Measurements from ENCODE around the gene CCL28.

Gene CCL28

DNA sequence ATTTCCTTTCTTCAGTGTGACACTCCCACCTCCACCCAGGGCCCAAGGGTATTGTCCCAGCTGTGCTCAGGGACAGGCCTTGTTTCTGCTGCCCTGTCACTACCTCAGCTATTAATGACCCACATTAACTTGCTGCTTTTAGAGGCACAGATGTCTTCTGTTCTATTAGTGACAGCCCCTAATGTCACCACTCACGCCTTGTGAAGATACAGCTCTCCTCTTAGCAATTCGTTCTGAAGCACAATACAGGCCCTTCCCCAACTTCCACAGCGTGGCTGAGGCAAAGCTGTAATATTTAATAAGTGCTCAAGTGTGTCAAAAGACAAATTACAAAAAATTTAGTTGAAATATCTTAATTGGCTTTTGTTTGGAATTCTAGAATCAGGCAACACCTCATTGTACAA is 54.3 kb downstream of the CCL28 start:
- no peak for DNase-seq (ENCODE audit: low read depth in 2 of 2)

DNA sequence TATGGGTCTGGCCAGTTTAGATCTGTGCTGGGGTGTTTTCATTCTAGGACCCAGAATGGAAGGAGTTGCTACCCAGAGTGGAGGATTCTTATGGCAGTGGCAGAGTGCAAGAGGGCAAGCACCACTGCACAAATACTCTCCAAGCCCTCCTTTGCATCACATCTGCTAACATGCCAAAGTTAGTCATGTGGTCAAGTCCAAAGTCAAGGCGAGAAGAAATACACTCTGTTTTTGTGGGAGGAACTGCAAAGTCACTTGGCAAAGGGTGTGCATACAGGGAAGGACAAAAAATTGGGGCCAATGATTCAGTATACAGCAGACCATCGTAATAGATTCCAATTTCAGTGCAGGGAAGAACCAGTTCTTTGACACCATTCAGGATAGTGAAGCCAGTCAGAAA is 55.1 kb downstream of the CCL28 start:
- no peak for DNase-seq (ENCODE audit: low read depth in 2 of 2)

DNA sequence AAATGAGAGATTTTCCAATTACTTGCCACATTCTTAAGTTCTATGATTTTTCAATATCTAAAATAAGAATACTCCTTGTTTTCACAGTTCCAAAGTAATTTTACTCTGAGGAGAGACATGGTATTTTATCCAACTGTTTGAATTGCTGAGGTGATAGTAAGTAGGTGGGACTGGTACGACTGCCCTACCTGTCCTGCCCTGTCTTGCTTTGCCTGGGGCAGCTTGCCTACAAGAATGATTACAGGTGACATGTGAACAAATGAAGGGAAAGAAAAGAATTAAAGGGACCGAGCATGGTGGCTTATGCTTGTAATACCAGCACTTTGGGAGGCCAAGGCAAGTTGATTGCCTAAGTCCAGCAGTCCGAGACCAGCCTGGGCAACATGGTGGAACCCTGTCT is 57.4 kb downstream of the CCL28 start:
- DNase-seq (ENCODE audit: low read depth in 2 of 2): no peak

DNA sequence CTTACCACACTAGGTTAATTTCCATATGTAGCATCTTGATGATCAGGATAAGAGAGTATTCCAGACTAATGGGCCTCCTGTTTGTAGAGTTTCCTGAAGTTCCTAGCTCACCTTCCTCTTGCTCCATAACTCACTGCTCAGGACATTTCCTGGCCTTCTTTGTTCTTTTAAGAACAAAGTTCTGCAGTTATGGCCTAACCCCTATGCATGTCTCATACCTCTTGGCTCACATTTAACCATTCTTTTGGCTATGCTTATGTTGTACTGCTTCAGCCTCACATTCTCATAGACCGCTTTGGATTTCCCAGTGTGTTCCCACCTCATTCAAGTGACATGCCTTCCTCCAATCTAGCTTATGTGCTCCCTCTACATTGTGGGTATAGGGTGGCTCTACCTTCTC is 58.5 kb downstream of the CCL28 start:
- DNase-seq (ENCODE audit: low read depth in 2 of 2): no peak

DNA sequence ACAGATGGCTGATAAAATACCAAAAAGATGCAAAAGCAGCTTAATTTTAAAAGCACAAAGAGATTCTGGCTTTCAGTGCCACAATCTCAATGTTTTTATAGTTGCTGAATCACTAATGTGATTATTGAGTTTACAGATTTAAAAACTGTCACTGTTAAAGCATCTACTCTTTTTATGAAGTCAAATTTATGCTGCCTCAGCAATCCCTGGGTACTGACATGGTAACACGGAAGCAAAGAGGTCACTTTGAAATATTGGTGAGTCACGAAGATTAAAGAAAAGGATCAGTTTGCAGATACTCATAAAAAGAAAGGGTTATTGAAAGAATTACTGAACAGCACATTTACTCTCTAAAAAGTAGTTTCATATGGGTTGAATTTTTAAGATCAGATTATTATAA is 59.3 kb downstream of the CCL28 start:
- DNase-seq (ENCODE audit: low read depth in 2 of 2): no peak

DNA sequence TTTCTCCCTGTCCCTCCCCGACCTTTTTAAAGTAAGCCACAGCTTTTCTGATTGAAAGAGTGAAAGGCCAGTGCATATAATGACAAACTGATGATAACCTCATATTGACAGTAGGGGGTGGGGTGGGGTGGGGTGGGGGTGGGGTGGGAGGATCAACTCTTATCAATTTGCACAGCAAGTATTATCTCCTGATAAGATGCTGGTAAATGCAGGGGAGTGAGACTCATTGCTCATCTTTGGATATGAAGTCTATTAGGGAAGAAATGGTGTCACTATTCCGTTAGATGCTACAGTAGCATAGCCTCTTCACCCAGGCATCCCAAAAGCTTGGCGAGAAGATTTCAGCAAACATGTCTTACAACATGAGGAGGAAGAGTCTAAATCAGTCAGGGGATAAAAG is 60.1 kb downstream of the CCL28 start:
- no peak for DNase-seq (ENCODE audit: low read depth in 2 of 2)

DNA sequence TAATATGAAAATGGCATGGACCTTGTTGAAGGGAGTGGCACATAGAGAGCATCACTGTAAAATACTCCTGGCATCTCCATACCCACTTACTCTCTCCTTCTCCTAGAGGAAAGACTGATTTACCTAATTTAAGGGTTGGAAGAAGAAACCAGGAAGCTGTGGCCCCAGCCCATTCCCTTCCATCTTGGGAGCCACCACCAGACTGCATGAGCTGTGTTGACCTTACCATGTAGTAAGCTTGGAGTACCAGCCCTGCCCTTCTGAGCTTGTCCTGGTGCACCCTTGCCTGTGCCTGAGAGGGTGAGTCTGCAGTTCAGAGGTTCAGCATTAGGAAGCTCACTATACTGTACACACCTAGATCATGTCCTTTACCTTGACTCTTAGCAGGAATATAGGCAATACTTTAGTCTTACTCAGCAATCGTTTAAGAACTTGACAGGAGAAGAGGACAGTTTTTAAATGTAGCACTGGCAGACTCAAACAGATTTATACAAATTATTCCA is 63.3 kb downstream of the CCL28 start:
- no peak for DNase-seq (ENCODE audit: low read depth in 2 of 2)

DNA sequence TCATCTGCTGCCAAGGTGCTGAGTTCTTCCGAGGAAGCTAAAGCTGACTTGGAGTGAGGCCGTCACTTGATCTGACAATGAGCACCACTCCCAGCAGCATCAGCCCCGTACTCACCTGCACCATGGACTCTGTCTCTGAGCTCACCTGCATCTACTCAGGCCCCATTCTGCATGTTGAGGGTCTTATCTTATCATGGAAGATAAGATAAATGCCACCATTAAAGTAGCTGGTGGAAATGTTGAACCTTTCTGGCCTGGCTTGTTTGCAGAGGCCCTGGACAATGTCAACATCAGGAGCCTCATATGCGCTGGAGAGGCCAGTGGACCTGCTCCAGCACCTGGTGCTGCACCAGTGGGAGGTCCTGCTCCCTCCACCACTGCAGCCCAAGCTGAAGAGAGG is 64.0 kb downstream of the CCL28 start:
- DNase-seq (ENCODE audit: low read depth in 2 of 2): no peak

DNA sequence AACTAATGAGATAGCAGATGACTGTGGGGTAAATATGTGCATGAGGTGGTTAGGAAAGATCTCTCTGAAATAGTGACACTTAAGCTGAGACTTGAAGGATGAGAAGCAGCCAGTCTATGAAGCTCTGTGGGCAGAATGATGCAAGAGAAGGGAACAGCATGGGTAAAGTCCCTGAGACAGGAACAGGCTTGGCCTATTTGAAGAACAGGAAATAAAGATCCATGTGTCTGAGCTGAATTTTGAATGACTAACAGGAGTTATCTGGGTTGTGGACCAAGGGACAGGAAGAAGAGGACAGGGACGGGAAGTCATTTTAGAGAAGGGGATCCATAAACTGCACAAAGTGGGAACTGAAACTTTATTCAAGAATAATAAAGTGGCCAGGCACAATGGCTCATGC is 73.3 kb downstream of the CCL28 start:
- no peak for DNase-seq (ENCODE audit: low read depth in 2 of 2)

DNA sequence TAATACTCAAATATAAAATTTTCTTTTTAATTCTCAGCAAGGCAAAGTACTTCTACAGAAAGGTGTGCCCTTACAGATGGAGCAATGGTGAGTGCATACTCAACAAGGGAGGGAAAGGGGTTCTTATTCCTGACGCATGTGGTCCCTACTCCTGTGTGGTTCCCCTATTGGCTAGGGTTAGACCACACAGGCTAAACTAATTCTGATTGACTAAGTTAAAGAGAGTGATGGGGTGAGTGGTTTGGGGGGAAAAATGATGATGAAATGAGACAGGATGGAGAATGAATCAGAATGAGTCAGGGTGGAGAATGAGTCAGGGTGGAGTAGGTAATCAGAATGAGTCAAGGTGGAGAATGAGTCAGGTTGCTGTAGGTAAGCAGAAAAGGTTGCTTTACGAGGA is 76.0 kb downstream of the CCL28 start:
- no peak for DNase-seq (ENCODE audit: low read depth in 2 of 2)

DNA sequence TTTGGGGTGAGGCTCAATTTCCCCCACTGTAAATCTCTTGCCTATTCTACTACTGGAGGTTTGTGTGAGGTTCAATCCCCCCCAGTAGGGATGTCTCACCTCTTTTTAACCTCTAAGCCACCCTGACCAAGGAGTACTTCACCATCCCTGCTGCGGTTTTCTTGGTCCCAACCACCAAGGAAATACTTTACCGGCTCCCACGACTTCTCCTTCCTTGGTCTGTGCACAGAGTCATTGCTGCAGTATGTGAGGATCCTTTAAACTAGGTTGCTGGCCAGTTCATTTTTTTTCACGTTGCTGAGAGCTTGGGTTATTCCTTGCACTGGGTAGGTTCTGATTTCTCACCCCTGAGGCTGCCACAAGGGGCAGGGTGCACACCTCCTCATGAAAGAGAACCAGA is 76.5 kb downstream of the CCL28 start:
- DNase-seq (ENCODE audit: low read depth in 2 of 2): no peak

DNA sequence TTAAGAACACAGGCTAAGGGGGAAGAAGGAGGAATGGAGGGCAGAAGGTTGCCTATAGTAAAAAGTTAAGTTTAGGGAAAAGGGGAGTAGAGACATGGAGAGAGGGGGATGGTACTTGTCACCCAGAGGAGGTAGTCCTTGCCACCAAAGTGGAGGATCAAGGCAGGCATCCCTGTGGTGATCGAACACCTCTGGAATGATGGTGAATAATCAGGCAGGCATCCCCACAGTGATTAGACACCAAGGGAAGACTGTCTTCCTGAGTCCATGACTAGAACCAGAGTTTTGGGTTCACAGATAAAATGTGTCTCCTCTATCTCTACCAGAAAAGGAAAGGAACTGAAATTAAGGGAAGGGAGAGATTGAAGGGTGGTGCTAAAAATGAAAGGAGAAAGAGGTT is 79.8 kb downstream of the CCL28 start:
- DNase-seq (ENCODE audit: low read depth in 2 of 2): no peak

Measured in stimulated activated CD8-positive, alpha-beta memory T cell treated with anti-CD3 and anti-CD28 coated beads, Interleukin-2, amount 100 ng/mL, for 1 hour (primary cell).